ENCODE measurements around the gene HOXB5. TPM values are rescaled to one million over a fixed set of nuclear protein-coding genes. Genes with fewer than 3 reads are reported as not detected.

HOXB5 gene
- total RNA-seq, 6 donors from 2014 or later: 0.39 to 5.0 (median 1.5) TPM

DNA sequence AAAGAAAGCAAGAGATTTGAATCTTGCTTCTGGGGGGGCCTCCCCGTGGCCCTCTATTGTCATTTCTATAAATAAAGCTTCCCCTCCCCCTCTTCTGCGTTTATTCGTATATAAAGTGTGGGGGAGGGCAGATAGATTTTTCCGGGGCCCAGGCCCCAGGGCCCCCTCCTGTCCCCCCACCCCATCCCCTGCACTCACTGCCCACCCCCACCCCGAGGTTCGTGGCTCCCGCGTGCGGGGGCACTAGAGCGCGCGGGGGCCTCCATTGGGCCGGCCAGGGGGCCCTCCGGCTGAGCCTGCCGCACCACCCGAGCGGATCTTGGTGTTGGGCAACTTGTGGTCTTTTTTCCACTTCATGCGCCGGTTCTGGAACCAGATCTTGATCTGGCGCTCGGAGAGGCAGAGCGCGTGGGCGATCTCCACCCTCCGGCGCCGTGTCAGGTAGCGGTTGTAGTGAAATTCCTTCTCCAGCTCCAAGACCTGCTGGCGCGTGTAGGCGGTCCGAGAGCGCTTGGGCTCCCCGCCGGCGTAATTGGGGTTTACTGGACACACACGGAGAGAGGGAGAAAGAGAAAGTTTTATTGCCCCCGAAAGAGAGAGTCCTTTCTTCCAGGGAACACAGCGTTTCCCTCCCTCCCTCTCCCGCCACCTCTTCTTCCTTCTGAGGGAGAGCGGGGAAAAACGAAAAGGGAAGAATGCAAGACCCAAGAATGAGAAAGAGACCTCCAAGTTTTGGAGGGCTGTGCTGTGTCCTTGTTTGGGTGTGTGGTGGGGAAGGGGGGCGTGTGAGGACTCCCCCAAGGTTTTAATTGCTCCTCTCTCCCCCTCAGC, 16.9 kb downstream of the HOXB5 start:
- 17 to 20% methylated on average over 32 to 33 of the region's 43 CpGs for WGBS, 2 donors
- H3K4me3 ChIP-seq: peak overlapping the region; percentile 3 to 57 (median 52)
- TF ChIP-seq POLR2A (IDR thresholded peaks at IDR 0.05) (no peak), POLR2AphosphoS5 (IDR thresholded peaks at IDR 0.05) (no peak), CTCF (IDR thresholded peaks at IDR 0.05) (no peak), EP300 (IDR thresholded peaks at IDR 0.05) (no peak)

GRCh38 chr17:48575673-48576478, 17.7 kb downstream of the HOXB5 start:
- peak in 1 of 2 donors; percentile 72 for DNase-seq
- Histone ChIP-seq H3K27me3 (peaks cover 0 to 56% (median 26%) of the 10 kb centered on the region in 4 donors), H3K9me3 (no peaks in the 10 kb centered on the region), H3K4me1 (peaks cover 9 to 16% (median 11%) of the 10 kb centered on the region in 4 donors), H3K27ac (peak overlapping the region; percentile 80 to 94 (median 86)), H3K4me3 (peak overlapping the region in 2 of 4 donors; percentile 53 to 57), H3K36me3 (no peaks in the 10 kb centered on the region)
- peak in 1 of 2 donors; percentile 36 for ATAC-seq (ENCODE audit: low FRiP score in 2 of 2)
- WGBS, 2 donors: 33 to 35% methylated on average over 21 to 22 of the region's 22 CpGs
- TF ChIP-seq EP300 (IDR thresholded peaks at IDR 0.05) (no peak), POLR2AphosphoS5 (IDR thresholded peaks at IDR 0.05) (no peak), CTCF (IDR thresholded peaks at IDR 0.05) (no peak), POLR2A (IDR thresholded peaks at IDR 0.05) (no peak)

More for the DNA sequence above, 16.9 kb downstream of the HOXB5 start:
- Histone ChIP-seq H3K36me3 (no peaks in the 10 kb centered on the region), H3K4me1 (peaks cover 10 to 22% (median 11%) of the 10 kb centered on the region in 4 donors), H3K27me3 (peaks cover 0 to 64% (median 31%) of the 10 kb centered on the region in 4 donors), H3K27ac (peak overlapping the region; percentile 80 to 94 (median 86)), H3K9me3 (no peaks in the 10 kb centered on the region)
- ATAC-seq (ENCODE audit: low FRiP score in 2 of 2) (no peak), DNase-seq (peak in 1 of 2 donors; percentile 81)

- Histone ChIP-seq H3K27me3 (peaks cover 0 to 49% (median 24%) of the 10 kb centered on the region in 4 donors), H3K27ac (peak overlapping the region; percentile 63 to 87 (median 79)), H3K4me3 (peak overlapping the region in 2 of 4 donors; percentile 20 to 57), H3K9me3 (no peaks in the 10 kb centered on the region), H3K36me3 (no peaks in the 10 kb centered on the region), H3K4me1 (peaks cover 9 to 16% (median 11%) of the 10 kb centered on the region in 4 donors)
- TF ChIP-seq POLR2A (IDR thresholded peaks at IDR 0.05): no peak
- TF ChIP-seq CTCF (IDR thresholded peaks at IDR 0.05): no peak
- no peak for TF ChIP-seq POLR2AphosphoS5 (IDR thresholded peaks at IDR 0.05)
- TF ChIP-seq EP300 (IDR thresholded peaks at IDR 0.05): no peak
- ATAC-seq (ENCODE audit: low FRiP score in 2 of 2) (no peak), DNase-seq (no peak)
- 51 to 52% methylated on average over 7 of the region's 7 CpGs for WGBS, 2 donors
Measured at GRCh38 chr17:48575066-48575582, 18.5 kb downstream of the HOXB5 start.

- DNase-seq (no peak), ATAC-seq (ENCODE audit: low FRiP score in 2 of 2) (no peak)
- peaks cover 9 to 16% (median 11%) of the 10 kb centered on the region in 4 donors for H3K4me1 ChIP-seq
- 43 to 48% methylated on average over 8 of the region's 8 CpGs for WGBS, 2 donors
- no peaks in the 10 kb centered on the region for H3K9me3 ChIP-seq
- peaks cover 0 to 49% (median 24%) of the 10 kb centered on the region in 4 donors for H3K27me3 ChIP-seq
- peak overlapping the region in 2 of 4 donors; percentile 20 to 57 for H3K4me3 ChIP-seq
- peak overlapping the region; percentile 71 to 87 (median 79) for H3K27ac ChIP-seq
- no peaks in the 10 kb centered on the region for H3K36me3 ChIP-seq
- TF ChIP-seq POLR2AphosphoS5 (IDR thresholded peaks at IDR 0.05) (no peak), POLR2A (IDR thresholded peaks at IDR 0.05) (no peak), CTCF (IDR thresholded peaks at IDR 0.05) (no peak), EP300 (IDR thresholded peaks at IDR 0.05) (no peak)
Measured at GRCh38 chr17:48574505-48575065, 19.0 kb downstream of the HOXB5 start.

Measured in upper lobe of left lung (tissue), 6 donors.